HG02852 (cell line): ENCODE results near the gene DHRSX.
A peak's percentile ranks its signal among the peaks of the same experiment; 100 is the strongest.
"Not testable (repeated sequence)": the region's sequence is repeated elsewhere in the genome, so short reads cannot be mapped to it uniquely, and the experiment has no call there.

ENCODE experiments used
- ATAC-seq: cut with Tn5 transposase; IDR thresholded peaks from one replicate; pipeline ENCODE4 v1.9.1; 2021; ENCODE audit warnings: mild to moderate bottlenecking, moderate library complexity; ENCODE audit not compliant: unreplicated experiment

Gene DHRSX

DNA sequence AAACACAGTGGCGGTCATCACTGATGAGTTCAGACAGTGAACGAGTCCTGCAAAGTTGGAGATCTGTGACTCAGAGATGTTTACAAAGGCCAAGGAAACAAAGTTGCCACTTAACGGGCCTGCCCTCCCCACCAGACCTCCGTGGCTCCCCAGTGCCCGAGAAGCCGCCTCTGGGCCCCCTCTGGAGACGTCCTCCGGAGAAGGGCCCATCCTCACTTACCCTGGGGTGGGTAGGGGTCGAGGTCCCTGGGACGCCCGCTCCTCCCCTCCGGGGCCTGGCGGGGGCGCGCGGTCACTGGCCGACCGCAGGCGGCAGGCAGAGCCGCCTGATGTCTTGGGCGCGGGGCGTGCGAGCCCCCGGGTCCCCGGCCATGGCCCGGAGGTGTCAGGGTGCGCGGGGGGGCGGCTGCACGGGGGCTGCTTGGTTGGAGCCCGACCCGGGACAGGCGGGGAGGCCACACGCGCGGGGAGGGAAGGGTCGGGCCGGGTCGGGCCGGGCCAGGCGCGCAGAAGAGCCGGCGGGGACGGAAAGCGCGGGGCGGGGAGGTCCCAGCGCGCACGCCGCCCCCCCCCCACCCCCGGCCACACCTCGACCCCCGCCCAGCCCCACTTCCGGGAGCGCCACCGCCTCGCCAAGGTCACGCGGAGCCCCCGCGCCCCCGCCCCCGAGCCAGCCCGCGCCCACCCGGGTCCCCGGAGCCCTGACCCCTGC lies 529 bp downstream of the DHRSX start:
- peak; percentile 53 for ATAC-seq

DNA sequence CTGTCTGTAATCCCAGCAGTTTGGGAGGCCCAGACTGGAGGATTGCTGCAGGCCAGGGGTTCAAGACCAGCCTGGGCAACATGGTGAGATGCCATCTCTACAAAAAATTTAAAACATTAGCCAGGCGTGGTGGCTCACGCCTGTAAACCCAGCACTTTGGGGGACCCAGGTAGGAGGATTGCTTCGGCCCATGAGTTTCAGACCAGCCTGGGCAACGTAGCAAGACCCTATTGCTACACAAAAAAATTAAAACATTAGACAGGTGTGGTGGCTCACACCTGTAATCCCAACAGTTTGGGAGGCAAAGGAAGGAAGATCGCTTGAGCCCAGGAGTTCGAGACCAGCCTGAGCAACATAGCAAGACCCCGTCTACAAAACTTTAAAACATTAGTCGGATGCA lies 1.3 kb downstream of the DHRSX start:
- no peak for ATAC-seq

DNA sequence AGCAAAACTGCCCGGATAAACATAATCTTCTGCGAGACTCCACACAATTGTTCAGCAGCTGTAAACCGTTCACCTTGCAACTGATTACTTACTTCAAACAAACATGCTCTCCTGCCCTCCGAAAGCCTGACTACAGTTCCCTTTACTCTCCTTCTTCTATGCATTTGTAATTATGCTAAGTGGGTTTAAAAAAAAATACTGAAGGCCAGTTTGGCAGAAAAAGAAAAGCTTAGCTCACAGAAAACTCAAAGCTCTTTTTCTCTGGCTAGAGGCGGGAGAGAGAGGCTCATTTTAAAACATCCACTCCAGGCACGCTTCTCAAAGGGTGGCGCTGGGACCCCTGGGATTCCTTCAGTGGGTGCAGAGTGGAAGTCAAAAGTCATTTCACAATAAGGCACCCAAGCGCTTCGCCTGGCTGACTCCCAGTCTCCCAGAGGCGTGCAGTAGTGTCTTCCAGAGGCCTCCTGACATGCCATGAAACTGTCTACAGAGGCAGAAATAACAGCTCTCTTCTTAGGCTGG lies 1.9 kb downstream of the DHRSX start:
- no peak for ATAC-seq

DNA sequence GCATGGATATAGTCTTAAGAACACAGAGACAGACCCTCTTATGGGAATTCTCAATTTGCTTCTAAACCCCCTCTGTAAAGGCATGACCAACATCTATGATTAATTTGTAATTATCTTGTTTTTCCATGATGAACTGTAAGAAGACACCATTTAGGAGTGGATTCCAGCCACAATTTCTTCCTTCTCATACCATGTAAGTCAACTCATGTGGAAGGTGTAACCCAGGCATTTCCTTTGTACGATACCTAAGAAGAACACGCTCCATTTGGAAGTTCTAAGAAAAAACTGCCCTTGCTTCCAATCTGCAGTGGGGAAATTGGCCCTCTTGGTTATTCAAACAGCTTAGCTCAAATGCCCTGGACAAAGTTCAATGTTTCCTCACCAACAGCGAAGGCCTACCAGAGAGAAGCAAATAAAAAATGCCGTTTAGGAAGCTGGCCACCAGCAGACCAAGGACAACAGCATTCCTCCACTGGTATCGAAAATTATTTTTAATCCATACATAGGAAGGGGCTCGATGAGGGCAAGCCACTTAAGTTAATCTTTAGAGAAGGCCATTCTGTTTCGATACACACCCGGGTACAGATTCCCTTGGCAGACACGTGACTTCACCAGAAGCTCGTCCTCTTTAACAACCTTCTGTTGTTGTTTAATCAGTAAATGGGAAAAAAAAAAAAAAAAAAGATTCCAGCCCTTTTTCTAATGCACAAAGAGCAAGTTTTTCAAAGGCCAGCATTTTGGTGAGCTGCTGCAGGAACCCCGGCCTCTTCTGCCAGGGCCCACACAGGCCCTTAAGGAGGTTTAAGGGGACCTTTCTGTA lies 2.6 kb downstream of the DHRSX start:
- no peak for ATAC-seq

DNA sequence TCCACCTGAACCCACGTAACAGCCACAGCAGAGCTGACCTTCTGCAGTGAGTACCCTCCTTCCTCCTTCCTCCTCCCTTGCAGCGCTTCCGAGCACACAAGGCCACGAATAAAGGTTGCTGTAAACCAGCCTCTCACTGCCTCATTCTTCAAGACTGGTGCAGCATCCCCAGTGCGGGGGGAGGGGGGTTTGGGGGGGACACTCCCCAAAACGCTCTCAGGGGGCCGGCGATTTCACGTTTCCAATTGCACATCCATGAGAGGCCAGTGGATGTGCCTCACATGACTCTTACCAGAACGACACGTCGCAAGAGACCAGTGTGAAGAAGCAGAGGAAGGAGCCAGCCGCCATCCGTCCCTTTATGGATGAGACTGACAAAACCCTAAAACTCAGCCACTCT lies 5.2 kb downstream of the DHRSX start:
- ATAC-seq = no peak

DNA sequence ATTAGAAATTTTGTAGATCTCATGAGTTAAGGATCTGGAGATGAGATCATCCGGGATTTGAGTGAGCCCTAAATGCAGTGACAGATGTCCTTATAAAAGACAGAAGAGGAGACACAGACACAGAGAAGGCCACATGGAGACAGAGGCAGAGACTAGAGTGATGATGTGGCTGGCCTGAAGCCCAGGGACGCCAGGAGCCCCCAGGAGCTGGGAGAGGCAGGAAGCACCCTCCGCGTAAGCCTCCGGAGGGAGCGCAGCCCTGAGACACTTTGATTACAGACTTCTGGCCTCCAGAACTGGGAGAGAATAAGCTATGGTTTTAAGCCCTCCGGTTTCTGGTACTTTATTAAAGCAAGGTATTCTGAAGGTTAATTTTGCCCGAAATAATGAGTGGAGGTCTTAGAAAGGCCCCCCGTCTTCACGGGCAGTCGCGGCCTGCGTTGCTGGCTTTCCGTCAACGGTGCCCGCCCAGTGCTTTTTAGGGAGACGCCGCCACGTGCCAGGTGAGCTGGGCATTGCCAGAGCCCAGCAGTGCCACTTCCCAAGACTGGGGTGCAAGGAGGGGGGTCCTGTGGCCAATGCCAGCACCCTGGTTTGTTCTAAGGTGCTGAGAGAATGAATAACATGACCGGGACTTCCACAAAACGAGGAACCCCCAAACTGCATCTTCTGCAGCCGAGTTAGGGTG lies 8.1 kb downstream of the DHRSX start:
- ATAC-seq = no peak

DNA sequence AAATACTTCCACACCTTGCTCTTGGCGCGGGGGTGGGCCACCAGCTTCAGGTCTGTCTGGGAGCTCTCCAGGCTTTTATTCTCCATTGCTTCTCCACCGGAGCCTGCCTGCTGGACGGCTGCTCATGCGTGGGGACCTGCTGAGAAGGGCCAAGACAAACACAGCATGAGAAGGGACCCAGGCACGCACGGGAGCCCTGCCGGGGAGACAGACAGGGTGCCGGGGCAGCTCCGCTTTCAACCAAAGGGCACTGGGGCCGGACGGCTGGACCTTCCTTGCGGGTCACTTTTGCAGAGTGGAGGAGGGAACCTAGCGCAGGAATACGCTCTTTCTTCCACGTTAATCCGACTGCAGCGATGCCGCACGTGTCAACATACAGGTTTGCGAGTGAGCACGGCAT lies 10.1 kb downstream of the DHRSX start:
- ATAC-seq = no peak

DNA sequence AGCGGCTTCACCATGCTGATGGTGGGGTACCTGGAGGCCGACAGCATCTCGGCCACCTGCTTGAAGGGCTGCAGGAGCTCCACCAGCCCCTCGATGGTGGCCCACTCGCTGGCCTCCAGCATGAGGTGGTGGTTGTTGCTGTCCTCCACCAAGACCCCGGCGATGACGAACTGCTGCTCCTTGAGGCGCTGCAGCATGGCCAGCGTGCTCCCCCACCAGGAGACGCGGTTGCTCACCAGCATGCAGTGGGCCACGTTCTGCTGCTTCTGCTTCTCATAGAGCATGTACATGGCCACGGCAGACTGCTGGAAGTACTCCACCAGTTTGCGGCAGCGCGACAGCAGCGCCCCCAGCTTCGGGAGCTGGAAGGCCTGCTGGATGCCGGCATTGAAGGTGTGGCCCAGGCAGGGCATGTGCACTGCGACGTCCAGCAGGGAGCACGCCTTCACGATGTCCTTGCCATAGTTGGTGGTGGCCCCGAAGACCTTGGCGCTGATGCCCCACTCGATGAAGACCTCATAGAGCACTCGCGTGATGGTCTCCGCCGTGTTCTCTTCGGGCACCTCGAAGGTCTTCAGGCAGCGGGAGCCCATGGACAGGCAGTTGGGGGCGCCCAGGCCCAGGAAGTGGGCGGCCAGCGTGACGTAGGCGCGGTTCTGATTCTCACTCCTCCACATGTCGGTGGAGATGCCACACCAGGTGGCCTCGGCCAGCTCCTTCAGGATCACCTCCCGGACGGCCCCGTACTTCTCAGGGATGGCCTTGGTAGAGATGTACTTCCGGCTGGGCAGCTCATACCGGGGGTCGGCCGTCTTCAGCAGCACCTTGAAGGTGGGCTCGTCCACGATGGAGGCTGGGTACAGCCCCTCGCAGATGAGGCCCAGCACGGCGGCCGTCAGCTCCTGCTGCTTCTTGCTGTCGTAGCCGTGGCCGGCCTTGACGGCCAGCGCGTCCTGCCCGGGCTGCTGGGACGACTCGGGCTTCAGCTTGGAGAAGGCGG lies 11.0 kb downstream of the DHRSX start:
- ATAC-seq = no peak

DNA sequence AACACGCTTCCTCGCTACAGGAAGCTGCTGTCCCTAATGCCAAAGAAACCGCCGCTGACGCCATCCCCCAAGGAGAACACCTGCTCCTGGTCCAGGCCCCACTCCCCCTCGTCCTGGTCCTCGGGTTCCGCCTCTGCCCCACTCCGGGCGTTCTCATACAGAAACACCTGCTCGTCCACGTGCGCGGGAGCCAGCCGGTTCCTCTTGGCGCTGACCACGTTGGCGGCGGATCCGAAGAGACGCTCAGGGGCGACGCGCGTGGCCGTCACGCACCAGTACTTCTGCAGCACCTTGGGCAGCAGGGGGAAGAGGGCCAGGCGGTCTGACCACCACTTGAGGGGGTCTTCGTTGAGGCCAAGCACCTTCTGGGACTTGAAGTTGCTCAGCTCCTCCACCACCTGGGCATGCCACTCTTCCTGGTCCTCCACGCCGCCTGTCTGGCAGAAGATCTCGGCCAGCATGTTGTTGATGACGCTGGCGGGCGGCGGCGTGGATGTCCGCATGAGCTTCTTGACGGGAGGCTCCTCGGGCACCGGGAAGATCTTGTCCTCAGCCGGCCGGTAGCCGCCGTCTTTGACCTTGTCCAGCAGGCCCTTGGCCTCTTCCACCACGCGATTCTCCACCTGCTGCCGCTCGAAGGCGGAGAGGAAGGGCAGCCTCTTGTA lies 12.0 kb downstream of the DHRSX start:
- no peak for ATAC-seq

DNA sequence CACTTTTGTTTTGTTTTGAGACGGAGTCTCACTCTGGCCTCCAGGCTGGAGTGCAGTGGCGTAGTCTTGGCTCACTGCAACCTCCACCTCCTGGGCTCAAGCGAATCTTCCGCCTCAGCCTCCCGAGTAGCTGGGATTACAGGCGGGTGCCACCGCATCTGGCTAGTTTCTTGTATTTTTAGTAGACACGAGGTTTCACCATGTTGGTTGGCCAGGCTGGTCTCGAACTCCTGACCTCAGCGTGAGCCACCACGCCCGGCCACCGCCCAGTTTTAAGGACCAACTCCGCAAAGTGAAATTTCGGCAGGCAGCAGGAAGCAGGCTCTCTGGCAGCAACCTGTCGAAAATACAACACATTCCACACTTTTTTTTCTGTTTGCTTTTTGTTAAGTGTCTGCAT lies 13.4 kb downstream of the DHRSX start:
- no peak for ATAC-seq

DNA sequence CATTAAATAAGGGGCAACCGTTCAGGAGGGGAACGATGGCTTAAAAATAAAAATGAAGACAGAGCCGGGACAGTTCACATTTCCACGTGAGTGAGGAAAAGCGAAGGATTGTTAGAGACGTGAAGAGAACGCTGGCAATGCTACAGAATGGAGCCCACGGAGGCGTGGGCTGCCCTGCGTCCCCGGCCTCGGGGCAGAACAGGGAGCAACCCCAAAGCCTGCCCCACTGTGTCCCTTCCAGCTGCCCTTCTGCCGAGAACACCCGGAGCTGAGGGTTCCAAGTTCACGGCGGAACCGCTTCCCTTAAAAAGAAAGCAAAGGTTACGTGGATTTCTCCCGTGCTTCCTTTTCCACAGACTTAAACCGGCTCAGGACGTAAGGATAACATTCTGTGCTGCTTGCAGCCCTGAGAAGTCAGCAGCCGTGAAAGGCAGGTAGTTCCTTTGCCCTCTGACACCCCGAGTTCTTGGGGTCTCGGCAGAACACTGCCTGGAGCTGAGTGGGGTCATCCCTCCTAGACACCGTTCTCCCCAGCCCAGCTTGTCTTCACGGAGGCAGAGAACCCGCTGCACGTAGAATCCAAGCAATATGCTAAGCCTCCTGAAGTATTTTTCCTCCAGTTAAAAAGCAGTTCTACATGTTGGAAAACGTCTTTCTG lies 14.2 kb downstream of the DHRSX start:
- ATAC-seq = no peak

DNA sequence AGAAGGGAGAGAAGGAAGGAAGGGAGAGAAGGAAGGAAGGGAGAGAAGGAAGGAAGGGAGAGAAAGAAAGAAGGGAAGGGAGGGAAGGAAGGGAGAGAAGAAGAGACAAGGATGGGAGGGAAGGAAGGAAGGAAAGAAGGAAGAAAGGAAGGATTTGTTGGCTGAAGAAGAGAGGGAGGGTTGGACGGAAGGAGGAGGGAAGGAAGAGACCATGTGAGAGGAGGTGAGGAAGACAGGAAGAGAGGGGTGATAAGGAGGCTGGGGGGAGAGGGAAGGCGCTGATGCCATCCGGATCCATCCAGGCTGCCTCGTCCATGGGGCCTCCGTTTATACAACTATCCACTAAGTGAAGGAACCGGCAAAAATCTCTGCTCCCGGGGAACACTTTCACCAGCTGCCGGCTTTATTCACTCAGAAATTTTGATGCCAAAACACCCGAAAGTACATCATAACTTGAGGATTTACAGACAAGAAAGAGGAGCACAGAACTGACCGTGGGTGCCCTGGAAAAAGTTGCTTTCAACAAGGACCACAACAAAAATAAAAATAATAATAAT lies 14.9 kb downstream of the DHRSX start:
- no peak for ATAC-seq

DNA sequence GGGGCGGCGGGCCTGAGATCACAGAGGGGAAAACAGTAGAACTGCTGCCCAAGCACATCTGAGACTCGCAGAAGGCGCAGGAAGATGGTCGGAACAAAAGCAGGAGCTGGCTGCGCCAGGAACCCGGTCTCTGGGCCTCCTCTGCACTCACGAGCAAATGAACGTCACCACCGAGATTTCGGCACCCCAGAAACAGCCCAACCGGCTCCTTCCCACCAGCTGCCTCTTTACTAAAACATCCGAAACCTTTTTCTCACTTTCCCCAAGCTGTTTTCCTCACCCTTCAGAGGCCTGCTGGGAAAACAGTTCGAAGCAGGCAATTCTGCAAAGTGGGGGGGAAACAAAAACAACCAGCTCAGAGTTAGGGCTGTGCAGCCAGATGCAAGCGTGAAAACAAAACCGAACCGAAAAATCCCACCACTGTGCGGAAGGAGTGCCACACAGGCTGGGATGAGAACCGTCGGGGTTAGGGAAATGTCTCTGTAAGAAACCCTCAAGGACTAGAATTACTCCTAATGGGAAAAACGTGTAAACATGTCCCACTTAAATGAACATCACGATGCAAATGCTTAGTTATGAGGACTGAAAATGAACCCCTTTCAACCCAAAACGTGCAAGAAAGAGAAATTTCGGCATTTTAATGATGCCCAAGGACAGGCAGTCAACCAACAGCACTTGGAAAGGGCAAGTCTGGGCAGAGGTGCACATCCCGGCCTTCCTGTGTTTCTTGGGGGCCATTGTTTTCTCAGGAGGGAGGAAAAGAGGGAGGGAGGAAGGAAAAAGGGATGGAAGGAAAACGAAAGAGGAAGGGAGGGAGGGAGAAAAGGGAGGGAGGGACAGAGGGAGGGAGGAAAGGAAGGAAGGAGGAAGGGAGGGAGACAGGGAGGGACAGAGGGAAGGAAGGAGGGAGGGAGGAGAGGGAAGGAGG lies 15.8 kb downstream of the DHRSX start:
- no peak for ATAC-seq

DNA sequence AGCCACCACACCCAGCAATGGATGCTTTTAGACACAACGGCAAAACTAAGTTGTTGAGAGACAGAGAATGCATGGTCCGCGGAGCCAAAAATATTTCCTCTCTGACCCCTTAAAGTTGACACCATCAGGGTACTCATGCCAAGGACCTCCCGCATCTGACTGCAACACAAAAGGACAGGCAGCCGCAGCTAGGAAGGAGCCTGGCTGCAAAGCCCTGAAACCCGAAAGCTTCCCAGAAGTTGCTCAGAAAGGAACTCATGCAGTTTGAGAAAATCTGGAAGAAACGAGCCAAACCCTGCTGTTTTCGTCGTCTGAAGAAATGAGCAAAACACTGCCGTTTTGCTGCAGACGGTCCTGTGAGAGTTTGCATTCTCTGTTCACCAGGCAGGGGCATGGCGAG lies 16.5 kb downstream of the DHRSX start:
- ATAC-seq = no peak

DNA sequence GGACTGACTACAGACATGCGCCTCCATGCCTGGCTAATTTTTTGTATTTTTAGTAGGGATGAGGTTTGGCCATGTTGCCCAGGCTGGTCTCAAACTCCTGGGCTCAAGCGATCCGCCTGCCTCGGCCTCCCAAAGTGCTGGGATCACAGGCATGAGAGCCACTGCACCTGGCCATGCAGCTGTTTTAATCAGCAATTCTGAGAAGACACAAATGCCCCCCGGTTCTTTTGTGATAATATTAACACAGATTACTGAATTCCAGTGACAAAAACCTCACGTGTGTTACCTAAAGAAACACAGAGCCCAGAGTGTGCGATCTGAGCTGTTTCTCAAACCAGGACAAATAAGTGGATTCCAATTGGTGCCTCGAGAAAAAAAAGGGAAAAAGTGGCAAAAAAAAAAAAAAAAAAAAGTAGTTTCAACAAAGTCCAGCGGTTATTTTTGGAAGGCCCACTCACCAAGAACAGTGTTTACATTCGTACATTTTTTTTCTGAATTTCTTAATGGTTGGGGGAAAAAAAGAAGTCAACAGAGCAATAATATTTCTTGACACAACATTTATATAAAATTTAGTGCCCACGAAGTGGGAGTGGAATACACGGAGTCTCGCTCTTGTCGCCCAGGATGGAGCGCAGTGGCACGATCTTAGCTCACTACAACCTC lies 17.2 kb downstream of the DHRSX start:
- no peak for ATAC-seq

DNA sequence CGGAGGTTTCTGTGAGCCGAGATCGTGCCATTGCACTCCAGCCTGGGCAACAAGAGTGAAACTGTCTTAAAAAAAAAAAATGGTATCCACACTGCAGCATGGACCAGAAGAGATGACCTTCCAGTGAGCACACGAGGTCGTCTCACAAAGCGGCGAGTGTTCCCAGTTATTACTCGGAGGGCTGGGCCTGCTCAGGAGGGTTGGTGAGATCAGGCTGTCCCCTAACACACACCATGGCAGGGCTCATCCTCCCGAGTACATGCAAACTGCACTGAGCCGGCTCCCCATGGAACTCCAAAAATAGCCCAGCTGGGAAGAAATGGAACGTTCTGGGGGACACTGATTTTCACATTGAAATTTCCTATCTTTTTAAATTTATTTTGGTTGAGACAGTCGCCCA lies 19.2 kb downstream of the DHRSX start:
- ATAC-seq = not testable (repeated sequence)

DNA sequence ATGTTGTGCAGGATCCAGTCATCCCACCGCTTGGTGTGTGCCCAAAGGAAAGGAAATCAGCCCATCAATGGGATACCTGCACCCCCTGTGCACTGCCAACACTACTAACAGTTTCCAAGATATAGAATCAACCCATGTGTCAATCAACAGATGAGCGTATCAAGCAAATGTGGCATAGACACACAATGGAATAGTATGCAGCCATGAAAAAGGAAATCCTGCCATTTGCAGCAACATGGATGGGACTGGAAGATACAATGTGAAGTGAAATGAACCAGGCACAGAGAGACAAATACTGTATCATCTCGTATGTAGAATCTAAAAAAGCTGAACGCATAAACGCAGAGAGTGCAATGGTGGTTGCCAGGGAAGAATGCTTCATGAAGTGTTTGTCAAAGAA lies 20.8 kb downstream of the DHRSX start:
- ATAC-seq = not testable (repeated sequence)

DNA sequence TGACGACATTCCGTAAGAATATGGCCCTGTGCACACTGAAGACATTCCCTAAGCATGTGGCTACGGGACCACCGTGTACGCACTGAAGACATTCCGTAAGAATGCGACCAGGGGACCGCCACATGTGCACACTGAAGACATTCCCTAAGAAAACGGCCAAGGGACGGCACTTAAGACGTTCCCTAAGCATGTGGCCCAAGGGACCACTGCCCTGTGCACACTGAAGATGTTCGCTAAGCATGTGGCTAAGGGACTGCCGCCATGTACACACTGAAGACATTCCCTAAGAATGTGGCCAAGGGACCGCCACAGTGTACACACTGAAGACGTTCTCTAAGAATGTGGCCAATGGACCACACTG lies 21.4 kb downstream of the DHRSX start:
- ATAC-seq = no peak
